Measurements from ENCODE around the gene KLK7.

DNA sequence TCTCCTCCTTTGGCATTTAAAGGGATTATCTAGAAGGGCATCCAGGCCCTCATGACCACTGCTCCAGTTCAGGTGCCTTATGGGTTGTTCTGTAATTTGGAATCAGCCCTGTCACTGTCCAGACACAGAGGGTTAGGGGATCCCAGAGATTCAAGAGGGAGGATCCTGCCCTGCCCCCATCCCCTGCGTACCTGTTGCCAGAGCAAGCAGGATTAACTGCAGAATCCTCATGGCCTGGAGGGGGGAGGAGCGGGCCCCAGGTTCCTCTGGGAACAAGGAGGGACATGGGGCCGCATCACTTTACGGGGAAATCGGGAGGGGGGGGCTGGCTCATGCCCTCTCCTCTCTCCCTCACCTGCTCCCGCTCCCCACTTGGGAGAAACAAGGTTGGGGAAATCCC is 41.7 kb upstream of the KLK7 start:
- TF ChIP-seq, protein P1, sequence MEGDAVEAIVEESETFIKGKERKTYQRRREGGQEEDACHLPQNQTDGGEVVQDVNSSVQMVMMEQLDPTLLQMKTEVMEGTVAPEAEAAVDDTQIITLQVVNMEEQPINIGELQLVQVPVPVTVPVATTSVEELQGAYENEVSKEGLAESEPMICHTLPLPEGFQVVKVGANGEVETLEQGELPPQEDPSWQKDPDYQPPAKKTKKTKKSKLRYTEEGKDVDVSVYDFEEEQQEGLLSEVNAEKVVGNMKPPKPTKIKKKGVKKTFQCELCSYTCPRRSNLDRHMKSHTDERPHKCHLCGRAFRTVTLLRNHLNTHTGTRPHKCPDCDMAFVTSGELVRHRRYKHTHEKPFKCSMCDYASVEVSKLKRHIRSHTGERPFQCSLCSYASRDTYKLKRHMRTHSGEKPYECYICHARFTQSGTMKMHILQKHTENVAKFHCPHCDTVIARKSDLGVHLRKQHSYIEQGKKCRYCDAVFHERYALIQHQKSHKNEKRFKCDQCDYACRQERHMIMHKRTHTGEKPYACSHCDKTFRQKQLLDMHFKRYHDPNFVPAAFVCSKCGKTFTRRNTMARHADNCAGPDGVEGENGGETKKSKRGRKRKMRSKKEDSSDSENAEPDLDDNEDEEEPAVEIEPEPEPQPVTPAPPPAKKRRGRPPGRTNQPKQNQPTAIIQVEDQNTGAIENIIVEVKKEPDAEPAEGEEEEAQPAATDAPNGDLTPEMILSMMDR (conservative IDR thresholded peaks at IDR 0.05; ENCODE audit: low read depth, low read length), result no peak
- TF ChIP-seq SMC3 (IDR thresholded peaks at IDR 0.05; ENCODE audit: low read depth, low read length), result no peak
- TF ChIP-seq POLR2A (IDR thresholded peaks at IDR 0.05; ENCODE audit: low read depth, low read length), result no peak
- TF ChIP-seq MAFK (IDR thresholded peaks at IDR 0.05; ENCODE audit: low read depth, low read length), result no peak
- TF ChIP-seq, protein P2, sequence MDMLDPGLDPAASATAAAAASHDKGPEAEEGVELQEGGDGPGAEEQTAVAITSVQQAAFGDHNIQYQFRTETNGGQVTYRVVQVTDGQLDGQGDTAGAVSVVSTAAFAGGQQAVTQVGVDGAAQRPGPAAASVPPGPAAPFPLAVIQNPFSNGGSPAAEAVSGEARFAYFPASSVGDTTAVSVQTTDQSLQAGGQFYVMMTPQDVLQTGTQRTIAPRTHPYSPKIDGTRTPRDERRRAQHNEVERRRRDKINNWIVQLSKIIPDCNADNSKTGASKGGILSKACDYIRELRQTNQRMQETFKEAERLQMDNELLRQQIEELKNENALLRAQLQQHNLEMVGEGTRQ (IDR thresholded peaks at IDR 0.05; ENCODE audit: low read depth, low read length), result no peak
